ENCODE results near the gene ALPK3.

- no peak for TF ChIP-seq CTCF (IDR thresholded peaks at IDR 0.05 in 4 of 5, conservative IDR thresholded peaks at IDR 0.05 in 1 of 5)
- TF ChIP-seq POLR2A (IDR thresholded peaks at IDR 0.05), result no peak
These were observed 76.5 kb downstream of the ALPK3 start for GRCh38 chr15:84893607-84894006.
